Osteoblast (primary cell): ENCODE results near the gene CELSR2. TPM values are rescaled to one million over a fixed set of nuclear protein-coding genes. Genes with fewer than 3 reads are reported as not detected.

ENCODE experiments used
- DNase-seq: peaks from one replicate; pipeline ENCODE4 v3.0.0; 2011; ENCODE audit warnings: low spot score, mixed read lengths; ENCODE audit not compliant: insufficient read length; ENCODE audit errors: missing footprints
- H2AFZ ChIP-seq: 2 replicates; pipeline ENCODE4 v1.6.0; 2011; ENCODE audit warnings: mild to moderate bottlenecking, low read length
- H3K27ac ChIP-seq: 2 replicates; pipeline ENCODE4 v1.5.1; 2011; ENCODE audit warnings: mild to moderate bottlenecking, low read depth, low read length, moderate library complexity
- H3K27me3 ChIP-seq: 2 replicates; pipeline ENCODE4 v1.6.0; 2012; ENCODE audit warnings: mild to moderate bottlenecking, control low read depth, inconsistent platforms, low read length, moderate library complexity; ENCODE audit not compliant: insufficient read depth
- H3K36me3 ChIP-seq: 2 replicates; pipeline ENCODE4 v1.5.1; 2011; ENCODE audit warnings: mild to moderate bottlenecking, low read length, control low read depth, moderate library complexity; ENCODE audit not compliant: insufficient read depth
- H3K4me1 ChIP-seq: 2 replicates; pipeline ENCODE4 v1.5.1; 2011; ENCODE audit warnings: mild to moderate bottlenecking, low read length, control low read depth, moderate library complexity; ENCODE audit not compliant: insufficient read depth
- H3K4me2 ChIP-seq: 2 replicates; pipeline ENCODE4 v1.6.0; 2011; ENCODE audit warnings: mild to moderate bottlenecking, low read length; ENCODE audit not compliant: insufficient read depth
- H3K4me3 ChIP-seq: fragments of 200-600 bp; sonication (generic); 3 replicates; pipeline ENCODE4 v1.5.1; 2012; ENCODE audit warnings: mild to moderate bottlenecking, low read length, inconsistent platforms; ENCODE audit not compliant: insufficient read depth
- H3K79me2 ChIP-seq: 2 replicates; pipeline ENCODE4 v1.6.0; 2012; ENCODE audit warnings: mild to moderate bottlenecking, low read length, control low read depth, inconsistent platforms; ENCODE audit not compliant: insufficient read depth
- H3K9me3 ChIP-seq: 2 replicates; pipeline ENCODE4 v1.5.1; 2011; ENCODE audit warnings: low read depth, low read length, control low read depth
- H4K20me1 ChIP-seq: 2 replicates; pipeline ENCODE4 v1.6.0; 2012; ENCODE audit warnings: mild to moderate bottlenecking, low read length, control low read depth; ENCODE audit not compliant: insufficient read depth
- total RNA-seq: library from RNA; depleted of rRNA; stranded (reverse); fragments of >200 nt; gene quantifications from 2 replicates; pipeline ENCODE4 v1.2.3, GENCODE V29; 2012
- TF ChIP-seq, protein P1 (sequence below): IDR thresholded peaks from 2 replicates; pipeline ENCODE4 v1.5.1; 2011; ENCODE audit warnings: mild to moderate bottlenecking, low read depth, low read length, moderate library complexity; ENCODE audit errors: extremely low read depth

The CELSR2 gene
- total RNA-seq, 1 donor, result 1.4 TPM

DNA sequence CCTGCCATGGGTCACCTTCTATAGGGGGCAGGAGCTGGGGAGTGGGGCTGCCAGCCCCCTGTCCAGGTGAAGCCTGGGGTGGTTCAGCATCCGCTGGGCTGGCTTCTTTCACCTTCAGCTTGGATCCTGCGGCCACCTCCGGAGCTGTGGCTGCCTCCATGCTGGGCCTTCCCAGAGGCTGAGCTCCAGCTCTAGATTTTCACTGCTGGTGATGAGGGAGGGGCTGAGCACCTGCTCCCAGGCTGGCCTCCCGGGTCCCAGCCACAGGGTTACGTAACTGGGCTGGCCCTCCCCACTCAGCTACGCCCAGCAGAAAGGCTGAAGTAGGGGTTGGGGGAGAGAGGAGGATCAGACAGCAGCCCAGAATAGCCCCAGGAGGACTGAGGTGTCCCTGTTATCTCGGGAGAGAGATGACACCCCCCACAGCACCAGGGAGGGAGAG lies 57.5 kb downstream of the CELSR2 start, which contains the start of gene MYBPHL:
TSS of gene MYBPHL (minus strand) at position 180 of the 442 bp plus-strand sequence. CDS start at position 160, 20 bp downstream.
- Histone ChIP-seq H3K36me3 (peaks cover 6% of the 10 kb centered on the region), H3K4me1 (no peaks in the 10 kb centered on the region), H3K27me3 (no peaks in the 10 kb centered on the region), H3K4me3 (no peak within 1 kb of the TSS), H4K20me1 (no peaks in the 10 kb centered on the region), H3K9me3 (no peaks in the 10 kb centered on the region), H3K79me2 (no peaks in the 10 kb centered on the region), H2AFZ (no peak within 1 kb of the TSS), H3K4me2 (no peak within 1 kb of the TSS), H3K27ac (no peak within 1 kb of the TSS)
- TF ChIP-seq, protein P1, sequence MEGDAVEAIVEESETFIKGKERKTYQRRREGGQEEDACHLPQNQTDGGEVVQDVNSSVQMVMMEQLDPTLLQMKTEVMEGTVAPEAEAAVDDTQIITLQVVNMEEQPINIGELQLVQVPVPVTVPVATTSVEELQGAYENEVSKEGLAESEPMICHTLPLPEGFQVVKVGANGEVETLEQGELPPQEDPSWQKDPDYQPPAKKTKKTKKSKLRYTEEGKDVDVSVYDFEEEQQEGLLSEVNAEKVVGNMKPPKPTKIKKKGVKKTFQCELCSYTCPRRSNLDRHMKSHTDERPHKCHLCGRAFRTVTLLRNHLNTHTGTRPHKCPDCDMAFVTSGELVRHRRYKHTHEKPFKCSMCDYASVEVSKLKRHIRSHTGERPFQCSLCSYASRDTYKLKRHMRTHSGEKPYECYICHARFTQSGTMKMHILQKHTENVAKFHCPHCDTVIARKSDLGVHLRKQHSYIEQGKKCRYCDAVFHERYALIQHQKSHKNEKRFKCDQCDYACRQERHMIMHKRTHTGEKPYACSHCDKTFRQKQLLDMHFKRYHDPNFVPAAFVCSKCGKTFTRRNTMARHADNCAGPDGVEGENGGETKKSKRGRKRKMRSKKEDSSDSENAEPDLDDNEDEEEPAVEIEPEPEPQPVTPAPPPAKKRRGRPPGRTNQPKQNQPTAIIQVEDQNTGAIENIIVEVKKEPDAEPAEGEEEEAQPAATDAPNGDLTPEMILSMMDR, result no peak
- DNase-seq, result no peak

DNA sequence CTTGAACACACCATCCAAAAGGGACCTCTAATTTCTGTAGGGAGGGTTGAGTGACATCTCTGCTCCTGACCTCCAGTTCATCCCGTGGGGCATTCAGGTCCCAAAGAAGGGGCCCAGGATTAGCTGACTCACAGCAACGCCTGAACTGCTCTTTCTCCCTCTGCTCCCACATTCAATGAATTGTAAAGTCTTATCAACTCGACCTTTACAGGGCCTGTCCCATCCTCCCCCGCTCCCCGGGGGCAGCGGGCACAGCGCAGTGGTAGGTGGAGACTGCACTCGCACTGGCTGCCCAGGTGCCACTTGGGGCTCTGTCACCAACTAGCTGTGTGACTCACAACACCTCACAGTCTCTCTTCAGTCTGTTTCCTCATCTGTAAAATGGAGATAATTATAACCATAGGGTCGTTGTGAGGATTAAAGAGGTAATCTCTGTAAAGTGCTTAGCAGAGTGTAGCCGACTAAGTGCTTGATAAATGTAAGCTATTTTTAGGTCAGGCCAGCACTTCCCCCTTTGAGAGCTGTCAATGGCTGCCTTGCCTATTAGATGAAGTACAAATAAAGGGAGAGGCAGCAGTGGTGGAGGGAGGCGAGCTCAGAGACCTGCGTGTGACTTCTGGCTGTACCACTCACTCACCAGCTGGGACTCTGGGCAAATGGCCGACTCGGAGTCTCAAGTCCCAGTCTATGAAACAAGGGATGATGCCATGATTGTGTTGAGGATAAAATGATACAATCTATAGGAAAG lies 58.1 kb downstream of the CELSR2 start:
- DNase-seq, result peak; percentile 53
- no peaks in the 10 kb centered on the region for H3K27me3 ChIP-seq
- TF ChIP-seq, protein P1, result no peak
- no peak overlapping the region for H3K27ac ChIP-seq
- H3K9me3 ChIP-seq, result no peaks in the 10 kb centered on the region
- peaks cover 6% of the 10 kb centered on the region for H3K36me3 ChIP-seq
- no peak overlapping the region for H3K4me3 ChIP-seq
- no peak overlapping the region for H2AFZ ChIP-seq
- H3K79me2 ChIP-seq, result no peaks in the 10 kb centered on the region
- no peak overlapping the region for H3K4me2 ChIP-seq
- H3K4me1 ChIP-seq, result no peaks in the 10 kb centered on the region
- H4K20me1 ChIP-seq, result no peaks in the 10 kb centered on the region

DNA sequence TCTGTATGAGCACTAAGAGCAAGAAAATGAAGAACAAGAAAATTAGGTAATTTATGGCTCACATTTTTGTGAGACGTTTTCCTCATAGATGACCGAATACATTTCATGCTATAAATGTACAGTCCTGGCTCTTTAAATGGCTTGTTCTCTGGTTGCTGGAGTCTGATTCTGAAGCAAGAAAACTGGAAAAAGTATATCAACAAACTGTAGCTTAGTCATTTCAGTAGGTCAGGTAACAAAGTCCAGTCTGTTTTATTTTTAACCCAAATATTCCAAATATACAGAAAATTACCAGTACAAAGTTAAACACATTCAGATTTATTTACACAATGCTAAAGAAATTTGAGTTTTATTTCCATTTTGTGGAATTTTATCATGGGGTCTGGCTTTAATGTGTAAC lies 60.0 kb downstream of the CELSR2 start:
- Histone ChIP-seq H3K4me2 (no peak overlapping the region), H4K20me1 (no peaks in the 10 kb centered on the region), H3K79me2 (no peaks in the 10 kb centered on the region), H3K4me1 (no peaks in the 10 kb centered on the region), H2AFZ (no peak overlapping the region), H3K27me3 (no peaks in the 10 kb centered on the region), H3K36me3 (peaks cover 19% of the 10 kb centered on the region), H3K9me3 (no peaks in the 10 kb centered on the region), H3K27ac (no peak overlapping the region), H3K4me3 (no peak overlapping the region)
- TF ChIP-seq, protein P1, result no peak
- no peak for DNase-seq

DNA sequence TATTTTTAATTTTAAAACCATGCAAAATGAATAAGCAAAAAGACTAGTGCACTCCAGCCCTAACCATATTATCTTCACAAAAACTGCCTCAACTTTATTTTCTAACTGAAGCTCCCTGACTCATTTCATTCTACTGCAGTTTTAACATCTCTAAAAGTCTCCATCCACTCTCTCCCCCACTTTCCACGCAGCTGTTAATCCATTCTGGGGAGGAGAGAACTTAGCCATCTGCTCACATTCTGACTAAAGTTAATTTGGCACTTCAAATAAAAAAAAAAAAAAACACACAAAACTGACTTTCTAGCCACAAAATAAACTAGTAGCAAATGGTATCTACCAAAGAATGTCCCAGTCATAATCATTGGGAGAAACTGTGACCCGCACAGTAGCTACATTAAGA lies 62.9 kb downstream of the CELSR2 start:
- Histone ChIP-seq H3K36me3 (peaks cover 26% of the 10 kb centered on the region), H4K20me1 (no peaks in the 10 kb centered on the region), H3K4me3 (no peak overlapping the region), H3K27me3 (no peaks in the 10 kb centered on the region), H3K9me3 (no peaks in the 10 kb centered on the region), H3K79me2 (no peaks in the 10 kb centered on the region), H2AFZ (no peak overlapping the region), H3K27ac (no peak overlapping the region), H3K4me1 (peaks cover 3% of the 10 kb centered on the region), H3K4me2 (no peak overlapping the region)
- no peak for DNase-seq
- TF ChIP-seq, protein P1, result no peak
